Urinary bladder (tissue), 4 donors: ENCODE data around the gene KCNIP3. TPM values are rescaled to one million over a fixed set of nuclear protein-coding genes. Genes with fewer than 3 reads are reported as not detected.
"Not testable (repeated sequence)": the region's sequence is repeated elsewhere in the genome, so short reads cannot be mapped to it uniquely, and the experiment has no call there.

Source experiments
- DNase-seq: peaks from one replicate; pipeline ENCODE4 v3.0.0-alpha.2; 2015; ENCODE audit errors: extremely low spot score
- H3K27ac ChIP-seq: one replicate; pipeline ENCODE4 v1.5.1; 2013; ENCODE audit warnings: low read depth, mild to moderate bottlenecking, moderate library complexity
- H3K36me3 ChIP-seq: one replicate; pipeline ENCODE4 v1.6.1; 2013; ENCODE audit warnings: mild to moderate bottlenecking, moderate library complexity; ENCODE audit not compliant: insufficient read depth
- H3K4me1 ChIP-seq: one replicate; pipeline ENCODE4 v1.6.1; 2013; ENCODE audit warnings: mild to moderate bottlenecking, moderate library complexity; ENCODE audit not compliant: insufficient read depth
- H3K4me3 ChIP-seq: one replicate; pipeline ENCODE4 v1.5.1; 2013; ENCODE audit warnings: low read depth, low read length
- whole genome bisulfite sequencing: extraction: QIAGEN DNeasy Blood & Tissue Kit; methylation state at CpG from one replicate; pipeline ENCODE4 v1.1.7; 2013; 5-methylcytosine and 5-hydroxymethylcytosine counted together
- polyA plus RNA-seq: library from polyadenylated mRNA; stranded (reverse); fragments of 200-250 nt; gene quantifications from one replicate; pipeline ENCODE4 v1.2.3, GENCODE V29; 2013
- total RNA-seq: library from RNA; depleted of rRNA; stranded (reverse); fragments of >200 nt; gene quantifications from one replicate; pipeline ENCODE4 v1.2.3, GENCODE V29; 2014
- donor health status: healthy with polysubstance abuse.
- donor health status: healthy.

Gene KCNIP3
- total and polyA plus RNA-seq, 2 donors, result 6.1 to 16.8 TPM

DNA sequence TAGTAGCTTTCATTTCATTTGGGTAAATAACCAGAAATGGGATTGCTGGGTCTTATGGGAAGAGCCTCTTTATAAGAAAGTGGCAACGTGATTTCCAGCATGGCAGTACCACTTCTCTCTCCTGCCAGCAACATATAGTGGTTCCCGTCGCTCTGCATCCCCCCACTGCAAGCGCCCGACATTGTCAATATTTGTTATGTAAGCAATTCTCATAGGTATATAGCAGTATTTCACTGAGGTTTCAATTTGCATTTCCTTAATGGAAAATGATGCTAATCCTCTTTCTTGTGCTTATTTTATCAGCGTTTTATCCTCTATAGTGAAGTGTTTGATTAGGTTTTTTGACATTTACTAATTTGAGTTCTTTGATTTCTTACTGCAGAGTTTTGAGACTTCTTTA lies 69.4 kb downstream of the KCNIP3 start:
- no peak for DNase-seq
- no peaks in the 10 kb centered on the region for H3K4me1 ChIP-seq
- 84% methylated on average over 6 of the region's 6 CpGs for WGBS
- H3K36me3 ChIP-seq, result no peaks in the 10 kb centered on the region
- no peak overlapping the region for H3K27ac ChIP-seq
- no peak overlapping the region for H3K4me3 ChIP-seq

GRCh38 chr2:95372216-95372829 lies 75.2 kb downstream of the KCNIP3 start:
- 91% methylated on average over 8 of the region's 8 CpGs for WGBS
- Histone ChIP-seq H3K4me1 (no peaks in the 10 kb centered on the region), H3K4me3 (no peak overlapping the region), H3K36me3 (no peaks in the 10 kb centered on the region), H3K27ac (no peak overlapping the region)
- DNase-seq, result no peak

DNA sequence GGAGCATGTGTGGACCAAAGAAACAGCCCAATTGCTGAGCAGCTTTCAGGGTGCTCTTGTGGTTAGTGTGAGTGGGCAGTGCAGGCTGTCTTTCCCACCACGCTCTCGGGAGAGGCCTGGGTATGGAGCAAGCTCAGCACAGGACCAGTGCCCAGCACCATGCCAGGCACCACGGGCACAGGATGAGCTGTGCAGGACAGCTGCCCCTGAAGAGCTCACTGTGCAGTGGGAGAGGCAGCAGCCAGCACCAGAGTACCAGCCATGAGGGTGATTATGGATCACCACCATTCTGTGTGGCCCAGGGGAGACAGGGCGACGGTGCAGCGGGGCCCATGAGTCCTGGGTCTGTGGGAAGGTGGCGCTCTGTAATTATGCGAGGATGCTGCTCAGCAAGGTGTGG lies 75.7 kb downstream of the KCNIP3 start:
- Histone ChIP-seq H3K4me1 (no peaks in the 10 kb centered on the region), H3K27ac (no peak overlapping the region), H3K4me3 (no peak overlapping the region), H3K36me3 (no peaks in the 10 kb centered on the region)
- 93% methylated on average over 8 of the region's 8 CpGs for WGBS
- DNase-seq, result no peak

DNA sequence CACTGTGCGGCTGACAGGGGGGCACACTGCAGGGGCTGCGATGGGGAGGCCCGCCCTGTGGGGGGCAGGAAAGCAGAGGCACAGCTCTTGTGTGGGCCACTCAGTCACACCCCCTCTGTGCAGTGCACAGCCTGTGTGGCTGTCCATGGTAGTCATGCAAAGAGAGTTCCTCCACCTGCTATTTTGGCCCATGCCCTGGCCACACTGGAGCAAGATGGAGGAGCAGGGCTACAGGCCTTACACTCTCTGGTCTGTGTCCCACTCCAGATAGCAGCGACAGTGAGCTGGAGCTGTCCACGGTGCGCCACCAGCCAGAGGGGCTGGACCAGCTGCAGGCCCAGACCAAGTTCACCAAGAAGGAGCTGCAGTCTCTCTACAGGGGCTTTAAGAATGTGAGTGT lies 76.9 kb downstream of the KCNIP3 start:
- Histone ChIP-seq H3K4me1 (no peaks in the 10 kb centered on the region), H3K4me3 (no peak overlapping the region), H3K36me3 (no peaks in the 10 kb centered on the region), H3K27ac (no peak overlapping the region)
- 81% methylated on average over 6 of the region's 6 CpGs for WGBS
- no peak for DNase-seq

- H3K4me1 ChIP-seq, result no peaks in the 10 kb centered on the region
- 94% methylated on average over 11 of the region's 11 CpGs for WGBS
- no peak for DNase-seq
Observed at GRCh38 chr2:95374451-95374920, 77.3 kb downstream of the KCNIP3 start.

GRCh38 chr2:95374921-95375471 lies 77.8 kb downstream of the KCNIP3 start:
- H3K27ac ChIP-seq, result no peak overlapping the region
- H3K4me3 ChIP-seq, result no peak overlapping the region
- no peak for DNase-seq
- WGBS, result 76% methylated on average over 15 of the region's 15 CpGs
- no peaks in the 10 kb centered on the region for H3K36me3 ChIP-seq
- H3K4me1 ChIP-seq, result no peaks in the 10 kb centered on the region

More at GRCh38 chr2:95374451-95374920, 77.3 kb downstream of the KCNIP3 start:
- Histone ChIP-seq H3K36me3 (no peaks in the 10 kb centered on the region), H3K4me3 (no peak overlapping the region), H3K27ac (no peak overlapping the region)

GRCh38 chr2:95375532-95376150 lies 78.5 kb downstream of the KCNIP3 start:
- no peaks in the 10 kb centered on the region for H3K36me3 ChIP-seq
- 87% methylated on average over 21 of the region's 21 CpGs for WGBS
- no peaks in the 10 kb centered on the region for H3K4me1 ChIP-seq
- DNase-seq, result no peak
- H3K27ac ChIP-seq, result no peak overlapping the region
- H3K4me3 ChIP-seq, result no peak overlapping the region

- Histone ChIP-seq H3K36me3 (no peaks in the 10 kb centered on the region), H3K27ac (no peak overlapping the region), H3K4me3 (no peak overlapping the region), H3K4me1 (no peaks in the 10 kb centered on the region)
- whole genome bisulfite sequencing, result 93% methylated on average over 22 of the region's 22 CpGs
- DNase-seq, result no peak
Observed at GRCh38 chr2:95376311-95377215, 79.4 kb downstream of the KCNIP3 start.

- Histone ChIP-seq H3K4me1 (no peaks in the 10 kb centered on the region), H3K4me3 (no peak overlapping the region), H3K36me3 (no peaks in the 10 kb centered on the region), H3K27ac (no peak overlapping the region)
- DNase-seq, result no peak
- WGBS, result 91% methylated on average over 17 of the region's 17 CpGs
Observed at GRCh38 chr2:95377216-95378123, 80.3 kb downstream of the KCNIP3 start.

DNA sequence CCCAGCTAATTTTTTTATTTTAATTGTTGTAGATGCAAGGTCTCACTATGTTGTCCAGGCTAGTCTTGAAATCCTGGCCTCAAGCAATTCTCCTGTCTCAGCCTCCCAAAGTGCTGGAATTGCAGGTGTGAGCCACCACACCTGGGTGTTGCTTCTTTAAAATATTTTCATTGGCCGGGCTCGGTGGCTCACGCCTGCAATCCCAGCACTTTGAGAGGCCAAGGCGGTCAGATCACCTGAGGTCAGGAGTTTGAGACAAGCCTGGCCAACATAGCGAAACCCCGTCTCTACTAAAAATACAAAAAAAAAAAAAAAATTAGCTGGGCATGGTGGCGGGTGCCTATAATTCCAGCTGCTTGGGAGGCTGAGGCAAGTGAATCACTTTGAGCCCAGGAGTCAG lies 81.1 kb downstream of the KCNIP3 start:
- not testable (repeated sequence) for H3K4me3 ChIP-seq, DNase-seq, H3K4me1 ChIP-seq, H3K27ac ChIP-seq, H3K36me3 ChIP-seq
- 97% methylated on average over 7 of the region's 7 CpGs for WGBS

GRCh38 chr2:95379371-95379831 lies 82.3 kb downstream of the KCNIP3 start:
- Histone ChIP-seq H3K4me1 (no peaks in the 10 kb centered on the region), H3K27ac (no peak overlapping the region), H3K4me3 (no peak overlapping the region), H3K36me3 (no peaks in the 10 kb centered on the region)
- DNase-seq, result no peak
- whole genome bisulfite sequencing, result 51% methylated on average over 8 of the region's 8 CpGs

GRCh38 chr2:95380280-95380679 lies 83.1 kb downstream of the KCNIP3 start:
- whole genome bisulfite sequencing, result 89% methylated on average over 5 of the region's 5 CpGs
- DNase-seq, result no peak
- H3K4me1 ChIP-seq, result no peaks in the 10 kb centered on the region
- H3K36me3 ChIP-seq, result no peaks in the 10 kb centered on the region
- H3K27ac ChIP-seq, result no peak overlapping the region
- H3K4me3 ChIP-seq, result no peak overlapping the region

DNA sequence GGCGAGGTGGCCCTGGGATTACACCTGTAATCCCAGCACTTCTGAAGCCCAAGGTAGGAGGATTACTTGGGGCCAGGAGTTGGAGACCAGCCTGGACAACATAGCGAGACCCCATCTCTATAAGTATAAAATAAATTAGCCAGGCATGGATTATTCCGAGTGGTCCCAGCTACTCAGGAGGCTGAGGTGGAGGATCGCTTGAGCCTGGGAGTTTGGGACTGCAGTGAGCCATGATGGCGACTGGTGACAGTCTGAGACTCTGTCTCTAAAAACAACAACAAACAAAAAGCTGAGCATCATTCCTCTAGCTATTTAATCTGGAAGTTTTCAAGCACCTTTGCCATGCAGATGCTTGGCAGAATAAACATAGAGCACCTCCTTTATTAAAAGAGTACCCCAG lies 83.6 kb downstream of the KCNIP3 start:
- Histone ChIP-seq H3K36me3 (no peaks in the 10 kb centered on the region), H3K4me3 (no peak overlapping the region), H3K4me1 (no peaks in the 10 kb centered on the region), H3K27ac (no peak overlapping the region)
- WGBS, result 95% methylated on average over 5 of the region's 5 CpGs
- no peak for DNase-seq
